HCT116 (cell line): ENCODE data around the gene ACTN4. TPM values are rescaled to one million over a fixed set of nuclear protein-coding genes. Genes with fewer than 3 reads are reported as not detected.

Experiments used
- ATAC-seq: fragments of 200-7000 bp; cut with Tn5 transposase; 2 replicates; pipeline ENCODE4 v1.9.1; 2020; ENCODE audit warnings: mild to moderate bottlenecking, moderate library complexity
- BruUV-seq: library from RNA; stranded (reverse); fragments of 400-500 nt; replicated peaks from 2 replicates; lab custom pipeline; 2021; lab: Mats Ljungman, UMichigan
- CTCF ChIA-PET: fragments of 300-600 bp; sonication (Branson Sonifier 250); formaldehyde crosslinking; loops from one replicate; lab custom pipeline; 2021; ENCODE audit warnings: antibody characterized with exemption; lab: Charles Lee
- POLR2A ChIA-PET: fragments of 300-600, 350-600 bp; sonication (Branson Sonifier 250); formaldehyde crosslinking; loops from one replicate; lab custom pipeline; 2021; ENCODE audit warnings: antibody characterized with exemption; lab: Charles Lee
- RAD21 ChIA-PET, 2 experiments: fragments of 300-600 bp; sonication (Branson Sonifier 250); formaldehyde crosslinking; loops; one replicate each; lab custom pipeline; 2023; ENCODE audit warnings: low total read pairs in 2 of 2; ENCODE audit not compliant: uncharacterized antibody in 2 of 2, unreplicated experiment in 2 of 2, low non-redundant PET in 1 of 2; lab: Charles Lee
- DNase-seq: peaks from one replicate; pipeline ENCODE4 v3.0.0-alpha.2; 2010; ENCODE audit warnings: low read depth, low spot score
- H2AFZ ChIP-seq: fragments of 200-600 bp; shearing (Covaris generic), sonication (generic); 2 replicates; pipeline ENCODE4 v1.6.1; 2017; ENCODE audit warnings: low read depth, mixed run types, mixed read lengths, antibody characterized with exemption, low read length; ENCODE audit not compliant: poor library complexity, severe bottlenecking
- H3K27ac ChIP-seq: 2 replicates; pipeline ENCODE4 v1.5.1; 2012; ENCODE audit warnings: low read depth, low read length
- H3K27me3 ChIP-seq: fragments of 200-600 bp; sonication (generic); 2 replicates; pipeline ENCODE4 v1.6.1; 2016; ENCODE audit warnings: mixed run types, low read length, mixed read lengths; ENCODE audit not compliant: insufficient read depth
- H3K36me3 ChIP-seq, 2 experiments: fragments of 200-500 bp in 1 of 2; fragments of 200-600 bp in 1 of 2; sonication (Bioruptor generic) in 1 of 2; sonication (generic) in 1 of 2; 2 replicates each; pipeline versions ENCODE4 v1.5.1 to v1.6.1; 2014 to 2016; ENCODE audit warnings: low read length in 2 of 2, inconsistent platforms in 1 of 2, mixed read lengths in 1 of 2, mixed run types in 1 of 2; ENCODE audit not compliant: insufficient read depth in 2 of 2, control insufficient read depth in 1 of 2
- H3K4me1 ChIP-seq, 2 experiments: fragments of 200-600 bp in 1 of 2; sonication (generic) in 1 of 2; 2 replicates each; pipeline versions ENCODE4 v1.5.1 to v1.6.1; 2012 to 2017; ENCODE audit warnings: low read length in 2 of 2, inconsistent platforms in 1 of 2, mild to moderate bottlenecking in 1 of 2, mixed read lengths in 1 of 2, mixed run types in 1 of 2, moderate library complexity in 1 of 2; ENCODE audit not compliant: insufficient read depth in 2 of 2, control insufficient read depth in 1 of 2
- H3K4me2 ChIP-seq: fragments of 200-600 bp; sonication (generic); 2 replicates; pipeline ENCODE4 v1.6.1; 2017; ENCODE audit warnings: mixed run types, low read length, mixed read lengths
- H3K4me3 ChIP-seq, 2 experiments: fragments of 200-600 bp in 1 of 2; sonication (generic) in 1 of 2; replicated peaks in 1 of 2; 2 replicates each; pipeline ENCODE4 v1.5.1; 2011 to 2016; ENCODE audit warnings: low read length in 2 of 2, control low read depth in 1 of 2, low read depth in 1 of 2, mild to moderate bottlenecking in 1 of 2, mixed read lengths in 1 of 2, mixed run types in 1 of 2
- H3K79me2 ChIP-seq: fragments of 200-600 bp; sonication (generic); 2 replicates; pipeline ENCODE4 v1.6.1; 2017; ENCODE audit warnings: mild to moderate bottlenecking, mixed run types, low read length, moderate library complexity, mixed read lengths; ENCODE audit not compliant: insufficient read depth
- H3K9ac ChIP-seq: fragments of 200-600 bp; sonication (generic); 2 replicates; pipeline ENCODE4 v1.6.1; 2016; ENCODE audit warnings: low read length, mixed read lengths
- H3K9me2 ChIP-seq: fragments of 200-600 bp; sonication (generic), shearing (Covaris generic); 2 replicates; pipeline ENCODE4 v1.6.1; 2017; ENCODE audit warnings: mixed run types, mild to moderate bottlenecking, moderate library complexity; ENCODE audit not compliant: insufficient read depth
- H3K9me3 ChIP-seq, 2 experiments: fragments of 200-500 bp in 1 of 2; fragments of 200-600 bp in 1 of 2; sonication (Bioruptor generic) in 1 of 2; sonication (generic) in 1 of 2; 2 replicates each; pipeline ENCODE4 v1.6.1; 2014 to 2017; ENCODE audit warnings: low read length in 2 of 2, mixed read lengths in 2 of 2, inconsistent platforms in 1 of 2, low read depth in 1 of 2, mild to moderate bottlenecking in 1 of 2, mixed run types in 1 of 2, moderate library complexity in 1 of 2; ENCODE audit not compliant: control insufficient read depth in 1 of 2, insufficient read depth in 1 of 2
- H4K20me1 ChIP-seq: fragments of 200-600 bp; sonication (generic), shearing (Covaris generic); 2 replicates; pipeline ENCODE4 v1.6.1; 2017; ENCODE audit warnings: mixed run types, mild to moderate bottlenecking, moderate library complexity; ENCODE audit not compliant: insufficient read depth
- ELF1 ChIP-seq: IDR thresholded peaks from 2 replicates; pipeline ENCODE4 v1.6.1; 2012; ENCODE audit warnings: low read depth, borderline replicate concordance
- POLR2A ChIP-seq: IDR thresholded peaks from 2 replicates; pipeline ENCODE4 v1.7.0; 2011; ENCODE audit warnings: borderline replicate concordance; ENCODE audit not compliant: insufficient read depth, insufficient read length; ENCODE audit errors: extremely low read depth
- ZFX ChIP-seq: fragments of 450-650 bp; IDR thresholded peaks from 2 replicates; pipeline ENCODE4 v1.6.1; 2017
- intact Hi-C: fragments of 100-400 bp; cut with micrococcal nuclease; formaldehyde crosslinking; loops from 2 replicates; pipeline ENCODE4 v1.10.0; 2022
- total RNA-seq: library from RNA; stranded (reverse); gene quantifications from one replicate; pipeline ENCODE4 v1.2.1, GENCODE V29; 2021; ENCODE audit not compliant: unreplicated experiment
- TF ChIP-seq, protein P1 (sequence below), 3 experiments: fragments of 200-600 bp in 1 of 3; sonication (generic) in 1 of 3; IDR thresholded peaks in 2 of 3; conservative IDR thresholded peaks in 1 of 3; 2 replicates each; pipeline ENCODE4 v1.5.1; 2012 to 2017; ENCODE audit warnings: low read depth in 2 of 3, low read length in 2 of 3, antibody characterized with exemption in 1 of 3, borderline replicate concordance in 1 of 3, control low read depth in 1 of 3, mild to moderate bottlenecking in 1 of 3, mixed read lengths in 1 of 3, mixed run types in 1 of 3, moderate library complexity in 1 of 3; ENCODE audit not compliant: insufficient read depth in 1 of 3

ACTN4 gene
- total RNA-seq, 1 experiment from 2014 or later, result 651 TPM

DNA sequence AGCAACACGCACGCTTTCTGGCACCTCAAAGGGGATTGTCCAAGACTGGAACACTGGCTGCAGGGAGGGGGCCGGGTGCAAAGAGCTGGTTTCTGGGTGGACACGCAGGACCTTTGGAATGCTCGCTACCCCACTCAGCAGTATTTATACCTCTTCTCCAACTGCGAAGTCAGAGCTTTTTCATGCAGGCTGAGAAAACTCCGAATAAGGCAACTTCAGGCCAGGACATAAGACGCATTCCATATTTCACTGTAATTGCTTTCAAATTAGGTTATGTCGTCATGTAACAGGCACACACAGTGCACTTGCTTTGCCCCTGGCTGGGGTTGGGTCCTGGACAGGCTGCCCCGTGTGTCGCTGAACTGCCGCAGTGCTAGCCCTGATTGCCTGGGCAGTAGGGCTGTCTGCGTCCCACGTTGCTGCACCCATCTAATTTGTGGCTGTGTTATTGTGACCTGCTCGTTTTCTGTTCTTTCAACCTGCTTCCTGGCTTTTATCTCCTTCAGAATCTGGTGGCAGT lies 44.5 kb downstream of the ACTN4 start (continued):
- TF ChIP-seq, protein P1, sequence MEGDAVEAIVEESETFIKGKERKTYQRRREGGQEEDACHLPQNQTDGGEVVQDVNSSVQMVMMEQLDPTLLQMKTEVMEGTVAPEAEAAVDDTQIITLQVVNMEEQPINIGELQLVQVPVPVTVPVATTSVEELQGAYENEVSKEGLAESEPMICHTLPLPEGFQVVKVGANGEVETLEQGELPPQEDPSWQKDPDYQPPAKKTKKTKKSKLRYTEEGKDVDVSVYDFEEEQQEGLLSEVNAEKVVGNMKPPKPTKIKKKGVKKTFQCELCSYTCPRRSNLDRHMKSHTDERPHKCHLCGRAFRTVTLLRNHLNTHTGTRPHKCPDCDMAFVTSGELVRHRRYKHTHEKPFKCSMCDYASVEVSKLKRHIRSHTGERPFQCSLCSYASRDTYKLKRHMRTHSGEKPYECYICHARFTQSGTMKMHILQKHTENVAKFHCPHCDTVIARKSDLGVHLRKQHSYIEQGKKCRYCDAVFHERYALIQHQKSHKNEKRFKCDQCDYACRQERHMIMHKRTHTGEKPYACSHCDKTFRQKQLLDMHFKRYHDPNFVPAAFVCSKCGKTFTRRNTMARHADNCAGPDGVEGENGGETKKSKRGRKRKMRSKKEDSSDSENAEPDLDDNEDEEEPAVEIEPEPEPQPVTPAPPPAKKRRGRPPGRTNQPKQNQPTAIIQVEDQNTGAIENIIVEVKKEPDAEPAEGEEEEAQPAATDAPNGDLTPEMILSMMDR (IDR thresholded peaks at IDR 0.05 in 2 of 3, conservative IDR thresholded peaks at IDR 0.05 in 1 of 3; ENCODE audit: borderline replicate concordance in 1 of 3, insufficient read depth in 1 of 3, low read depth in 2 of 3, low read length in 2 of 3), result no peak
- no peak for TF ChIP-seq ELF1

DNA sequence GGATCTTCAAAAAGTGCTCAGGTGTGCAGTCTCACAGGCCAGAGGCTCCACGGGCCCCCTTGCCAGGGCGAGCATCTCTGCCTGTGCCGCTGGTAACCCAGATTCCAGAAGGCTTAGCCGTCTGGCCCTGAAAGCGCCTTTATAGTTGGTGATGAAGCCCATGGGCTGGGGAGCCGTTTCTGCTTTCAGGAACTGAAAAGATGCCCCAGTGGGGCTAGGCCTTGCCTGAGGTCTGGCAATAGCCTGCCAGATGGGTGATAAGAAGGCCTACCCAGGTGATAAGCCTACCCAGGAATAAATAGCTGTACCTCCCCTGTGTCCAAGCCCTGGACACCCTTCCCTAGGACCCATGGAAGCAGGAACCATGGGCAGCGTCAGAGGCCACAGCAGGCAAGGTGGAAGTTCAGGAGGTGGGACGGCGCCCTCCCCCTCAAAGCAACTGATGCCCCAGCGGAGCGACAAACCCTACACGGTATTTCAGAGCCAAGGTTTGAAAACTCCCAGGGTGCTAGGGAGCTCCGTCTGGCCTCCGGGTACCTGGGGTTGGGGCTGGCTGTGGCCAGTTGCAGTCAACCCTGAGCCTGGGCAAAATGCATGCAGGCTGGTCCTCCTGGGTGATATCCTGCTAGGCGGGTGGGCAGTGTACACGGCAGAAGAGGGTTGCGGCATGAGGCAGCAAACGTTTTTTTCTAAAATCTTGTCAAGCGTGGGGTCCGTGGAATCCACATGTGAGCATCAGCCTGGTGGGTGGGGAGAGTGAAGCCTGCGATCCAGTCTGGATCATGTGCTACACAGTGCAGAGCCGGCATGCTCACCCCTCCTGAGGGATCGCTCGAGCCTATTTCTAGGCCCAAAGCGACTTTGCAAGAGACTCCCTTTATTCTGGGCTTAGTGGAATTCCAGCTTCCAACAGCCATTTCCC lies 45.3 kb downstream of the ACTN4 start:
- no peak overlapping the region for H2AFZ ChIP-seq
- intact Hi-C loops, result loop anchor here (1.0 kb wide), 1 partner anchor 8 kb away; no protein-coding TSS in a partner anchor
- H3K4me2 ChIP-seq, result peak overlapping the region; percentile 86
- ChIA-PET POLR2A (interaction anchor here (0.9 to 2.9 kb wide), 8 partner anchors 10 to 290 kb away, joined by 3 to 25 read pairs (median 4); partner anchors contain the start of genes ACTN4 and FAM98C), RAD21 (interaction anchor here (0.7 to 1.3 kb wide), 2 partner anchors 44 to 290 kb away, joined by 3 read pairs; partner anchors contain the start of gene FAM98C (in 1 of the 2)), CTCF (interaction anchor here (1.0 kb wide), 2 partner anchors 9 to 58 kb away, joined by 3 to 4 read pairs; no protein-coding TSS in a partner anchor)
- H3K9me2 ChIP-seq, result no peaks in the 10 kb centered on the region
- H3K27me3 ChIP-seq, result no peaks in the 10 kb centered on the region
- peak overlapping the region; percentile 96 for H3K27ac ChIP-seq
- DNase-seq, result no peak
- no peak for TF ChIP-seq POLR2A
- peak; percentile 59; the same call in 1 of the 2 replicates for TF ChIP-seq ZFX
- BruUV-seq, result TSS peak; percentile 92
- peaks cover 100% of the 10 kb centered on the region for H3K79me2 ChIP-seq
- ATAC-seq, result peak; percentile 41
- no peaks in the 10 kb centered on the region for H4K20me1 ChIP-seq
- H3K4me1 ChIP-seq, result peaks cover 69 to 100% of the 10 kb centered on the region in 2 experiments
- peaks cover 2 to 44% of the 10 kb centered on the region in 2 experiments; a peak in 2 of 4 replicates for H3K36me3 ChIP-seq
- H3K9ac ChIP-seq, result peak overlapping the region; percentile 83
- H3K4me3 ChIP-seq, result peak overlapping the region; percentile 30 to 48
- H3K9me3 ChIP-seq, result no peaks in the 10 kb centered on the region
